IMR-90 (cell line): ENCODE measurements around the gene SLC35A4. TPM values are rescaled to one million over a fixed set of nuclear protein-coding genes. Genes with fewer than 3 reads are reported as not detected.

Experiments used
- ATAC-seq: fragments of 200-7000 bp; cut with Tn5 transposase; 2 replicates; pipeline ENCODE4 v1.9.1; 2020; ENCODE audit warnings: low read depth, mild to moderate bottlenecking, moderate library complexity
- BruUV-seq: library from RNA; stranded (reverse); fragments of 400-500 nt; replicated peaks from 2 replicates; lab custom pipeline; 2021; lab: Mats Ljungman, UMichigan
- CTCF ChIA-PET: fragments of 300-600 bp; formaldehyde crosslinking; extraction: SDS; loops from one replicate; lab custom pipeline; 2021; ENCODE audit warnings: antibody characterized with exemption; lab: Yijun Ruan, JAX
- POLR2A ChIA-PET: fragments of 300-600 bp; sonication (Branson Sonifier 250); formaldehyde crosslinking; loops from one replicate; lab custom pipeline; 2022; ENCODE audit warnings: antibody characterized with exemption; ENCODE audit not compliant: unreplicated experiment; lab: Charles Lee
- DNase-seq: peaks from one replicate; pipeline ENCODE4 v3.0.0; 2013
- H2AFZ ChIP-seq: replicated peaks from 2 replicates; pipeline ENCODE3; 2013; ENCODE audit warnings: low read length, mild to moderate bottlenecking; ENCODE audit not compliant: poor library complexity
- H2AK5ac ChIP-seq: 2 replicates; pipeline ENCODE4 v1.6.1; 2013; ENCODE audit warnings: low read depth, low read length, inconsistent platforms
- H2AK9ac ChIP-seq: replicated peaks from 2 replicates; pipeline ENCODE3; 2013; ENCODE audit warnings: mild to moderate bottlenecking, low read depth, low read length, moderate library complexity; ENCODE audit not compliant: poor library complexity
- H2BK120ac ChIP-seq: 2 replicates; pipeline ENCODE4 v1.6.1; 2013; ENCODE audit warnings: low read depth, low read length, inconsistent platforms
- H2BK15ac ChIP-seq: 3 replicates; pipeline ENCODE4 v1.6.1; 2013; ENCODE audit warnings: low read depth, low read length, inconsistent platforms
- H2BK20ac ChIP-seq: 2 replicates; pipeline ENCODE4 v1.6.1; 2013; ENCODE audit warnings: low read depth, mild to moderate bottlenecking, inconsistent platforms, low read length, moderate library complexity
- H2BK5ac ChIP-seq: 2 replicates; pipeline ENCODE4 v1.6.1; 2013; ENCODE audit warnings: mild to moderate bottlenecking, low read depth, low read length, inconsistent platforms; ENCODE audit not compliant: poor library complexity, severe bottlenecking
- H3K14ac ChIP-seq: replicated peaks from 2 replicates; pipeline ENCODE4 v1.6.1; 2013; ENCODE audit warnings: low read depth, low read length, inconsistent platforms
- H3K18ac ChIP-seq: 2 replicates; pipeline ENCODE4 v1.6.1; 2013; ENCODE audit warnings: low read depth, low read length, control low read depth
- H3K23ac ChIP-seq: 2 replicates; pipeline ENCODE4 v1.6.1; 2013; ENCODE audit warnings: low read depth, low read length, inconsistent platforms
- H3K27ac ChIP-seq: 2 replicates; pipeline ENCODE4 v1.5.1; 2013; ENCODE audit warnings: mild to moderate bottlenecking, control low read depth, low read length; ENCODE audit not compliant: insufficient read depth
- H3K27me3 ChIP-seq: 2 replicates; pipeline ENCODE4 v1.6.1; 2013; ENCODE audit warnings: low read length; ENCODE audit not compliant: control insufficient read depth, insufficient read depth
- H3K36me3 ChIP-seq: 2 replicates; pipeline ENCODE4 v1.6.1; 2013; ENCODE audit warnings: low read length, mixed read lengths; ENCODE audit not compliant: control insufficient read depth, insufficient read depth
- H3K4ac ChIP-seq: 2 replicates; pipeline ENCODE4 v1.6.1; 2013; ENCODE audit warnings: low read depth, low read length, inconsistent platforms
- H3K4me1 ChIP-seq: 2 replicates; pipeline ENCODE4 v1.6.1; 2013; ENCODE audit warnings: low read length, mixed read lengths; ENCODE audit not compliant: control insufficient read depth, insufficient read depth
- H3K4me2 ChIP-seq: 2 replicates; pipeline ENCODE4 v1.6.1; 2013; ENCODE audit warnings: low read depth, mild to moderate bottlenecking, control low read depth, low read length, moderate library complexity
- H3K4me3 ChIP-seq: 2 replicates; pipeline ENCODE4 v1.5.1; 2013; ENCODE audit warnings: low read depth, mild to moderate bottlenecking, control low read depth, low read length, moderate library complexity; ENCODE audit not compliant: insufficient read depth
- H3K56ac ChIP-seq: 2 replicates; pipeline ENCODE4 v1.6.1; 2013; ENCODE audit warnings: low read length, inconsistent platforms; ENCODE audit not compliant: insufficient read depth; ENCODE audit errors: extremely low read depth
- H3K79me1 ChIP-seq, 2 experiments: 2 replicates each; pipeline ENCODE4 v1.6.1; 2013; ENCODE audit warnings: low read length in 2 of 2, inconsistent platforms in 1 of 2, low read depth in 1 of 2
- H3K9ac ChIP-seq: 2 replicates; pipeline ENCODE4 v1.6.1; 2013; ENCODE audit warnings: low read depth, low read length, control low read depth
- H3K9me1 ChIP-seq: 2 replicates; pipeline ENCODE4 v1.6.1; 2013; ENCODE audit warnings: low read length, inconsistent platforms; ENCODE audit not compliant: insufficient read depth
- H3K9me3 ChIP-seq: 2 replicates; pipeline ENCODE4 v1.6.1; 2013; ENCODE audit warnings: low read length; ENCODE audit not compliant: control insufficient read depth, insufficient read depth
- H4K20me1 ChIP-seq: 2 replicates; pipeline ENCODE4 v1.6.1; 2013; ENCODE audit warnings: low read length, inconsistent platforms; ENCODE audit not compliant: insufficient read depth
- H4K5ac ChIP-seq: 2 replicates; pipeline ENCODE4 v1.6.1; 2013; ENCODE audit warnings: mild to moderate bottlenecking, low read depth, low read length, control low read depth
- H4K8ac ChIP-seq, 2 experiments: 2 replicates each; pipeline ENCODE4 v1.6.1; 2013; ENCODE audit warnings: low read depth in 2 of 2, low read length in 2 of 2, control low read depth in 1 of 2, inconsistent platforms in 1 of 2
- H4K91ac ChIP-seq: 2 replicates; pipeline ENCODE4 v1.6.1; 2013; ENCODE audit warnings: low read depth, low read length, inconsistent platforms; ENCODE audit not compliant: insufficient read depth
- BHLHE40 ChIP-seq: fragments of 150-350 bp; IDR thresholded peaks from 2 replicates; pipeline ENCODE4 v1.6.1; 2016; ENCODE audit warnings: mild to moderate bottlenecking, low read depth, low read length
- FOS ChIP-seq: fragments of 150-350 bp; IDR thresholded peaks from 2 replicates; pipeline ENCODE4 v1.6.1; 2016; ENCODE audit warnings: low read depth, low read length
- MAFK ChIP-seq: IDR thresholded peaks from 2 replicates; pipeline ENCODE4 v1.6.1; 2012; ENCODE audit warnings: low read depth, low read length, improper control_type of control experiment
- MAZ ChIP-seq: IDR thresholded peaks from 2 replicates; pipeline ENCODE4 v1.6.1; 2012; ENCODE audit warnings: low read depth, mild to moderate bottlenecking, low read length, improper control_type of control experiment, moderate library complexity, borderline replicate concordance
- MXI1 ChIP-seq: IDR thresholded peaks from 2 replicates; pipeline ENCODE4 v1.6.1; 2012; ENCODE audit warnings: low read depth, mild to moderate bottlenecking, low read length, moderate library complexity, borderline replicate concordance
- NFE2L2 ChIP-seq: fragments of 150-350 bp; IDR thresholded peaks from 2 replicates; pipeline ENCODE4 v1.6.1; 2016; ENCODE audit warnings: low read depth, mild to moderate bottlenecking, low read length
- RFX5 ChIP-seq: IDR thresholded peaks from 2 replicates; pipeline ENCODE4 v1.8.0; 2012; ENCODE audit warnings: low read depth, mild to moderate bottlenecking, low read length, moderate library complexity
- SMC3 ChIP-seq: fragments of 150-350 bp; IDR thresholded peaks from 2 replicates; pipeline ENCODE4 v1.6.1; 2016; ENCODE audit warnings: low read depth, mild to moderate bottlenecking, antibody characterized with exemption, low read length, moderate library complexity
- WGBS, 2 experiments: methylation state at CpG; one replicate each; pipeline versions ENCODE4 v1.1.5 to v1.1.7; 2013; ENCODE audit warnings: missing lambda C conversion rate in 2 of 2; ENCODE audit not compliant: insufficient read length in 1 of 2; ENCODE audit errors: extremely low coverage in 2 of 2; 5-methylcytosine and 5-hydroxymethylcytosine counted together
- dilution Hi-C: fragments of 300-500 bp; cut with HindIII; formaldehyde crosslinking; loops from one replicate; pipeline ENCODE4 v1.14.3; 2018; ENCODE audit warnings: low sequenced_read_pairs; ENCODE audit not compliant: unreplicated experiment
- in situ Hi-C: fragments of 300-500 bp; cut with MboI; formaldehyde crosslinking; loops from 3 replicates; pipeline ENCODE4 v1.14.3; 2019; ENCODE audit warnings: low sequenced_read_pairs, inconsistent platforms, mixed read lengths
- intact Hi-C: fragments of 100-400 bp; cut with micrococcal nuclease; formaldehyde crosslinking; loops from 2 replicates; pipeline ENCODE4 v1.10.0; 2022
- polyA plus RNA-seq, 3 experiments: library from polyadenylated mRNA; depleted of rRNA; stranded (reverse); fragments of >200 nt; gene quantifications; 2 replicates each; pipeline ENCODE4 v1.2.3, GENCODE V29; 2012; ENCODE audit warnings: low replicate concordance in 1 of 3
- total RNA-seq: library from RNA; depleted of rRNA; stranded (reverse); fragments of >200 nt; gene quantifications from 2 replicates; pipeline ENCODE4 v1.2.3, GENCODE V29; 2012
- TF ChIP-seq, protein P1 (sequence below): fragments of 150-350 bp; IDR thresholded peaks from 2 replicates; pipeline ENCODE4 v1.6.1; 2016; ENCODE audit warnings: low read depth, mild to moderate bottlenecking, low read length, moderate library complexity, borderline replicate concordance
- TF ChIP-seq, protein P2 (sequence below): conservative IDR thresholded peaks from 2 replicates; pipeline ENCODE4 v1.5.1; 2012; ENCODE audit warnings: mild to moderate bottlenecking, low read depth, low read length, improper control_type of control experiment
- TF ChIP-seq, protein P3 (sequence below): fragments of 150-350 bp; IDR thresholded peaks from 2 replicates; pipeline ENCODE4 v1.6.1; 2017; ENCODE audit warnings: mild to moderate bottlenecking, antibody characterized with exemption, low read length, low read depth

Gene SLC35A4
- total and polyA plus RNA-seq, 2 of the 4 experiments (the other 2 are of a cell fraction), result 19.2 to 66.4 TPM

DNA sequence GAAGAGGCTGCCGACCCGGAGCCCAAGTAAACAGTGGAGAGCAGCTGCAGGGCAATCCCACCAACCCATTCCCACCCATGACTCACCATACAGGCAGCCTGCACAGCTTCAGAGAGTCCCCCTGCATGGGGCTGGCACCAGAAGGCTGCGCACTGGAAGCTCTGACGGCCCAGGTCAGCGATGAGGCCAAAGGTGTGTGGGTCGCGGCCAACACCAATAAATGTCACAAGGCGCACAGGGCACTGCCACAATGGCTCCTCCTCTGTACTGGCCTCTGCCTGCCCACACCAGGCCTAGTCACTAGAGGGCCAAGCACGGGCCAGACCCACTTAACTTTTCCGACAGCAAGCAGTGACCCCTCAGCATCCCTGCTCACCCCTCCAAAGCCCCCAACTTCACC is 4.4 kb upstream of the SLC35A4 start:
- Histone ChIP-seq H2AFZ (no peak overlapping the region), H3K18ac (no peak overlapping the region), H3K9me3 (no peaks in the 10 kb centered on the region), H3K4ac (no peak overlapping the region), H4K5ac (no peak overlapping the region), H3K36me3 (peaks cover 18% of the 10 kb centered on the region; the same call in 1 of the 2 replicates), H3K9ac (no peak overlapping the region), H2BK15ac (no peak overlapping the region), H3K79me1 (peaks cover 29 to 44% of the 10 kb centered on the region in 2 experiments), H3K9me1 (peaks cover 14% of the 10 kb centered on the region), H3K4me1 (peaks cover 15% of the 10 kb centered on the region), H4K20me1 (no peaks in the 10 kb centered on the region), H2AK9ac (peak overlapping the region; percentile 13), H2BK20ac (no peak overlapping the region), H4K91ac (no peak overlapping the region), H3K56ac (no peak overlapping the region), H3K4me3 (no peak overlapping the region), H2BK120ac (no peak overlapping the region), H3K27ac (no peak overlapping the region), H2AK5ac (no peak overlapping the region), H4K8ac (no peak overlapping the region), H3K4me2 (no peak overlapping the region), H2BK5ac (no peak overlapping the region), H3K23ac (no peak overlapping the region), H3K27me3 (no peaks in the 10 kb centered on the region), H3K14ac (no peak overlapping the region)
- ATAC-seq, result no peak
- in situ Hi-C loops (loop anchor here (5.0 kb wide), 1 partner anchor 87 kb away; the partner anchor contains the start of genes IK and NDUFA2), intact Hi-C loops (no loop called here), dilution Hi-C loops (no loop called here)
- no TSS peak for BruUV-seq
- no peak for DNase-seq
- ChIA-PET POLR2A (no interaction called here), CTCF (no interaction called here)
- no peak for TF ChIP-seq BHLHE40
- TF ChIP-seq RFX5, result no peak
- no peak for TF ChIP-seq SMC3
- no peak for TF ChIP-seq NFE2L2
- TF ChIP-seq MAFK, result no peak
- TF ChIP-seq, protein P1, sequence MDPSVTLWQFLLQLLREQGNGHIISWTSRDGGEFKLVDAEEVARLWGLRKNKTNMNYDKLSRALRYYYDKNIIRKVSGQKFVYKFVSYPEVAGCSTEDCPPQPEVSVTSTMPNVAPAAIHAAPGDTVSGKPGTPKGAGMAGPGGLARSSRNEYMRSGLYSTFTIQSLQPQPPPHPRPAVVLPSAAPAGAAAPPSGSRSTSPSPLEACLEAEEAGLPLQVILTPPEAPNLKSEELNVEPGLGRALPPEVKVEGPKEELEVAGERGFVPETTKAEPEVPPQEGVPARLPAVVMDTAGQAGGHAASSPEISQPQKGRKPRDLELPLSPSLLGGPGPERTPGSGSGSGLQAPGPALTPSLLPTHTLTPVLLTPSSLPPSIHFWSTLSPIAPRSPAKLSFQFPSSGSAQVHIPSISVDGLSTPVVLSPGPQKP, result no peak
- TF ChIP-seq FOS, result no peak
- no peak for TF ChIP-seq MXI1
- TF ChIP-seq, protein P2, sequence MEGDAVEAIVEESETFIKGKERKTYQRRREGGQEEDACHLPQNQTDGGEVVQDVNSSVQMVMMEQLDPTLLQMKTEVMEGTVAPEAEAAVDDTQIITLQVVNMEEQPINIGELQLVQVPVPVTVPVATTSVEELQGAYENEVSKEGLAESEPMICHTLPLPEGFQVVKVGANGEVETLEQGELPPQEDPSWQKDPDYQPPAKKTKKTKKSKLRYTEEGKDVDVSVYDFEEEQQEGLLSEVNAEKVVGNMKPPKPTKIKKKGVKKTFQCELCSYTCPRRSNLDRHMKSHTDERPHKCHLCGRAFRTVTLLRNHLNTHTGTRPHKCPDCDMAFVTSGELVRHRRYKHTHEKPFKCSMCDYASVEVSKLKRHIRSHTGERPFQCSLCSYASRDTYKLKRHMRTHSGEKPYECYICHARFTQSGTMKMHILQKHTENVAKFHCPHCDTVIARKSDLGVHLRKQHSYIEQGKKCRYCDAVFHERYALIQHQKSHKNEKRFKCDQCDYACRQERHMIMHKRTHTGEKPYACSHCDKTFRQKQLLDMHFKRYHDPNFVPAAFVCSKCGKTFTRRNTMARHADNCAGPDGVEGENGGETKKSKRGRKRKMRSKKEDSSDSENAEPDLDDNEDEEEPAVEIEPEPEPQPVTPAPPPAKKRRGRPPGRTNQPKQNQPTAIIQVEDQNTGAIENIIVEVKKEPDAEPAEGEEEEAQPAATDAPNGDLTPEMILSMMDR, result no peak
- TF ChIP-seq MAZ, result no peak
- TF ChIP-seq, protein P3, sequence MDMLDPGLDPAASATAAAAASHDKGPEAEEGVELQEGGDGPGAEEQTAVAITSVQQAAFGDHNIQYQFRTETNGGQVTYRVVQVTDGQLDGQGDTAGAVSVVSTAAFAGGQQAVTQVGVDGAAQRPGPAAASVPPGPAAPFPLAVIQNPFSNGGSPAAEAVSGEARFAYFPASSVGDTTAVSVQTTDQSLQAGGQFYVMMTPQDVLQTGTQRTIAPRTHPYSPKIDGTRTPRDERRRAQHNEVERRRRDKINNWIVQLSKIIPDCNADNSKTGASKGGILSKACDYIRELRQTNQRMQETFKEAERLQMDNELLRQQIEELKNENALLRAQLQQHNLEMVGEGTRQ, result no peak
- 98% methylated on average over 6 of the region's 10 CpGs; no CpG with 5 or more reads in 1 of the 2 experiments for WGBS, 2 experiments
